AG04450 (cell line): ENCODE data around the gene CCL27. TPM values are rescaled to one million over a fixed set of nuclear protein-coding genes. Genes with fewer than 3 reads are reported as not detected.

Source experiments
- CTCF ChIA-PET: fragments of 300-600, 350-600 bp; formaldehyde crosslinking; extraction: SDS; loops from one replicate; lab custom pipeline; 2022; ENCODE audit warnings: antibody characterized with exemption, inconsistent platforms; lab: Charles Lee
- POLR2A ChIA-PET: fragments of 350-600 bp; formaldehyde crosslinking; extraction: SDS; loops from one replicate; lab custom pipeline; 2021; ENCODE audit warnings: antibody characterized with exemption, inconsistent platforms; lab: Yijun Ruan, JAX
- DNase-seq: peaks from one replicate; pipeline ENCODE4 v3.0.0-alpha.2; 2011; ENCODE audit warnings: low read depth, low spot score
- H3K27ac ChIP-seq: one replicate; pipeline ENCODE4 v1.5.1; 2012; ENCODE audit warnings: low read depth, low read length, control low read depth
- H3K27me3 ChIP-seq: one replicate; pipeline ENCODE4 v1.6.0; 2012; ENCODE audit warnings: low read length; ENCODE audit not compliant: control insufficient read depth, insufficient read depth
- H3K4me3 ChIP-seq: 2 replicates; pipeline ENCODE4 v1.5.1; 2011; ENCODE audit warnings: mild to moderate bottlenecking, low read depth, low read length, control low read depth
- H3K9me3 ChIP-seq: 2 replicates; pipeline ENCODE4 v1.5.1; 2012; ENCODE audit warnings: low read length; ENCODE audit not compliant: control insufficient read depth, insufficient read depth
- CTCF ChIP-seq: IDR thresholded peaks from 2 replicates; pipeline ENCODE4 v1.5.1; 2011; ENCODE audit warnings: low read depth, low read length, control low read depth, inconsistent platforms
- polyA plus RNA-seq: library from polyadenylated mRNA; depleted of rRNA; stranded (reverse); fragments of >200 nt; gene quantifications from 2 replicates; pipeline ENCODE4 v1.2.3, GENCODE V29; 2011

Gene CCL27
- polyA plus RNA-seq, 1 experiment = not detected

DNA sequence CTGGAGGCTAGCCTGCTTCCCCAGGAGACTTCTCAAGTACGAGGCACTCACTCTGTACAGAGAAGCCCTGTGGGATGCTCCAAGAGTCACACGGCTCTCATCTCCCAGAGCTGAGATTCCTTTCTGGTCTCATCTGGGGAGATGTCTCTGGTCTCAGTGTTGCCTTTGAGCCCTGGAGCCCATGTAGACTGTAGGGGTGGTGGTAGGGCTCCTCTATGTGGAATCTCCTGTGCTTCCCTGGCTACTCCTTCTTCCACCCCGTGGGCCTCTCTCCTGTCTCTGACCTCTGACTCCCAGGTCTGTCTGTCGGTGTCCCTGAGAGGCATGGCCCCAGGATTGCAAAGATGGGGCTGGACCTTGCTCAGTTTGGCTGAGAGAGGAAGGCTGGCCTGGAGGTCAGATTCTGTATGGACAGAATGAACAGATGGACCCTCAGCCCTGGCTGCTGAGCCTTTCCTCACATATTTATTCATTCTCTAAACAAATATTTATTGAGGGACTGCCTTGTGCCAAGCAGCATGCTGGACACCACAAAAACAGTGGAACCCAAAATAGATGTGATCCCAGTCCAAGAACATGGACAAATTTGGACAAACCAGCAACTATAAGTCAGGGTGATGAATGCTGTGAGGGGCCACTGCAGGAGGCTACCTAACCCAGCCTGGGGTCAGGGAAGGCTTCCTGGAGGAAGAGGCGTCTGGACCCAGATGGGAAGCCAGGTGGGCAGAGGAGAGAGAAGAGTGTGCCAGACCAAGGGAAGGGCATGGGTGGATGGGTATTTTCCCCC is 26.1 kb upstream of the CCL27 start:
- ChIA-PET POLR2A (no interaction called here), CTCF (interaction anchor here (2.2 kb wide), 1 partner anchor 14 kb away, joined by 8 read pairs; no protein-coding TSS in a partner anchor)
- Histone ChIP-seq H3K4me3 (no peak overlapping the region), H3K27ac (no peak overlapping the region), H3K9me3 (no peaks in the 10 kb centered on the region), H3K27me3 (peaks cover 2% of the 10 kb centered on the region)
- no peak for DNase-seq
- TF ChIP-seq CTCF = no peak

DNA sequence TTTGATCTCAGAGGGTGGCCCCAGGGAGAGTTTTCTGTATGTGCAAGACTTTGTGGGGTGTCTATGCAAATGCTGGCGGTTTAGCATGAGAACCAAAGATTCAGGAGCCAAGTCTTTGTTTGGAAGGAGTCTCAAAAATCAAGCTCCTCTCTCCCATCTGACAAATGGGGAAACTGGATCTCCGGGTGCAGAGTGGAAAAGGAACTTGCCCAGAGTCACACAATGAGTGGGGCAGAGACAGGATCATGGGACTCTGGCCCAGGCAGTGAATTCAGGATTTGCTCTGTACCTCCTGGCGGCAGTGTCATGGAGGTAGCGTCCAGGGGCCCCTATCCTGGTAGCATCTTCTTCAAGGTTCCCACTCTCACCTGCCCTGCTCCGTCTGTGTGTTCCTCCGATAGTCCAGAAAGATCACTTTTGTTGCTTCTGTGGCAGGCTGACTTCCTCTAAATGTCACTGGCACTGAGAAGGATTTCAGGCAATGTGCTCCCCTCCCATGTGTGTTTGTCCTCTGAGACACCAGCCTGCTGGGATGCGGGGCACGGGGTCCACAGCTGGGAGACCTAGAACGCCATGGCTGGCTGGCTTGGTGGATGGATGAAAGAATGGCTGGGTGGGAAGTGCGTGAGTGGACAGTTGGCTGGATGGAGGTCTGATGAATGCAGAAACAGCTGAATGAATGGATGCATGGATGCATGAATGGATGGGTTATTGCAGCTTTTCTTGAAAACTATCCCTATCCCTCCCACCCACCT is 25.0 kb upstream of the CCL27 start:
- POLR2A ChIA-PET = no interaction called here
- H3K27ac ChIP-seq = no peak overlapping the region
- TF ChIP-seq CTCF = no peak
- no peaks in the 10 kb centered on the region for H3K9me3 ChIP-seq
- no peaks in the 10 kb centered on the region for H3K27me3 ChIP-seq
- H3K4me3 ChIP-seq = no peak overlapping the region
- CTCF ChIA-PET = interaction anchor here (2.2 to 2.9 kb wide), 3 partner anchors 13 to 15 kb away, joined by 8 to 16 read pairs (median 14); no protein-coding TSS in a partner anchor
- DNase-seq = no peak

GRCh38 chr9:34686732-34687131 is 24.3 kb upstream of the CCL27 start:
- Histone ChIP-seq H3K4me3 (no peak overlapping the region), H3K27me3 (no peaks in the 10 kb centered on the region), H3K9me3 (no peaks in the 10 kb centered on the region), H3K27ac (no peak overlapping the region)
- no peak for DNase-seq
- ChIA-PET CTCF (interaction anchor here (2.3 to 2.9 kb wide), 2 partner anchors 14 to 16 kb away, joined by 14 to 16 read pairs; no protein-coding TSS in a partner anchor), POLR2A (no interaction called here)
- no peak for TF ChIP-seq CTCF

- H3K9me3 ChIP-seq = no peaks in the 10 kb centered on the region
- no peak for TF ChIP-seq CTCF
- no peak overlapping the region for H3K4me3 ChIP-seq
- ChIA-PET POLR2A (no interaction called here), CTCF (interaction anchor here (0.8 to 2.9 kb wide), 3 partner anchors 15 to 213 kb away, joined by 3 to 16 read pairs (median 14); no protein-coding TSS in a partner anchor)
- no peak for DNase-seq
- no peaks in the 10 kb centered on the region for H3K27me3 ChIP-seq
- no peak overlapping the region for H3K27ac ChIP-seq
These were observed 23.8 kb upstream of the CCL27 start for GRCh38 chr9:34686231-34686630.
